Lung (tissue), 12 donors: Measurements from ENCODE around the gene KIF18B. TPM values are rescaled to one million over a fixed set of nuclear protein-coding genes. Genes with fewer than 3 reads are reported as not detected.

Source experiments
- ATAC-seq: fragments of 200-7000 bp; cut with Tn5 transposase; one replicate; pipeline ENCODE4 v1.9.1; 2020; ENCODE audit warnings: moderate number of reproducible peaks; ENCODE audit not compliant: insufficient read depth, low FRiP score
- DNase-seq, 3 donors: peaks; one replicate each; pipeline ENCODE4 v3.0.0-alpha.2; 2013 to 2017
- H3K27ac ChIP-seq, 2 donors: one replicate each; pipeline ENCODE4 v1.5.1; 2013; ENCODE audit warnings: mild to moderate bottlenecking in 2 of 2, moderate library complexity in 2 of 2, control low read depth in 1 of 2, inconsistent platforms in 1 of 2, low read depth in 1 of 2, low read length in 1 of 2
- H3K27me3 ChIP-seq, 3 donors: one replicate each; pipeline ENCODE4 v1.5.1; 2013; ENCODE audit warnings: low read length in 2 of 3; ENCODE audit not compliant: control insufficient read depth in 3 of 3, insufficient read depth in 3 of 3
- H3K36me3 ChIP-seq, 4 donors: one replicate each; pipeline ENCODE4 v1.5.1; 2013; ENCODE audit warnings: low read length in 4 of 4, mild to moderate bottlenecking in 1 of 4, moderate library complexity in 1 of 4; ENCODE audit not compliant: control insufficient read depth in 4 of 4, insufficient read depth in 4 of 4
- H3K4me1 ChIP-seq, 5 donors: one replicate each; pipeline ENCODE4 v1.5.1; 2013; ENCODE audit warnings: low read length in 5 of 5, mild to moderate bottlenecking in 2 of 5, moderate library complexity in 1 of 5; ENCODE audit not compliant: control insufficient read depth in 5 of 5, insufficient read depth in 5 of 5
- H3K4me3 ChIP-seq: one replicate; pipeline ENCODE4 v1.5.1; 2013; ENCODE audit warnings: mild to moderate bottlenecking, control low read depth, moderate library complexity
- H3K9ac ChIP-seq, 2 donors: one replicate each; pipeline ENCODE4 v1.5.1; 2013; ENCODE audit warnings: low read length in 2 of 2, control low read depth in 1 of 2; ENCODE audit not compliant: insufficient read depth in 1 of 2
- H3K9me3 ChIP-seq, 4 donors: one replicate each; pipeline ENCODE4 v1.5.1; 2013; ENCODE audit warnings: low read length in 3 of 4, mild to moderate bottlenecking in 1 of 4, moderate library complexity in 1 of 4; ENCODE audit not compliant: control insufficient read depth in 4 of 4, insufficient read depth in 3 of 4
- CTCF ChIP-seq: IDR thresholded peaks from 2 replicates; pipeline ENCODE4 v1.5.1; 2012; ENCODE audit warnings: mild to moderate bottlenecking; ENCODE audit errors: control extremely low read depth, extremely low read depth
- WGBS, 2 donors: extraction: QIAGEN DNeasy Blood & Tissue Kit; methylation state at CpG; one replicate each; pipeline ENCODE4 v1.1.7; 2013; 5-methylcytosine and 5-hydroxymethylcytosine counted together
- polyA plus RNA-seq, 2 donors: library from polyadenylated mRNA; stranded (reverse); fragments of 200-250 nt; gene quantifications; one replicate each; pipeline ENCODE4 v1.2.1, GENCODE V29; 2013
- total RNA-seq, 2 donors: library from RNA; depleted of rRNA in 1 of 2; stranded (reverse); fragments of >200 nt in 1 of 2; gene quantifications; one replicate each; pipeline ENCODE4 v1.2.1, GENCODE V29; 2014 to 2021
- donor health status: control.
- donor health status: control.
- donor health status: Bipolar disorder and iron deficiency.
- donor health status: healthy.
- donor health status: DM: yes; HTN: yes; CAD: no.

Gene KIF18B
- total and polyA plus RNA-seq, 4 donors, result 0.70 to 1.4 (median 0.83) TPM

- H3K4me1 ChIP-seq, result peaks cover 0 to 9% (median 0%) of the 10 kb centered on the region in 5 donors
- ATAC-seq (no peak), DNase-seq (no peak)
- no peaks in the 10 kb centered on the region for H3K9me3 ChIP-seq
- H3K9ac ChIP-seq, result no peak overlapping the region
- H3K27me3 ChIP-seq, result peaks cover 0 to 14% (median 0%) of the 10 kb centered on the region in 3 donors
- WGBS, 2 donors, result 96 to 97% methylated on average over 18 of the region's 18 CpGs
- TF ChIP-seq CTCF, result no peak
- peaks cover 0 to 9% (median 0%) of the 10 kb centered on the region in 4 donors for H3K36me3 ChIP-seq
- H3K4me3 ChIP-seq, result no peak overlapping the region
- no peak overlapping the region for H3K27ac ChIP-seq
Measured at GRCh38 chr17:44925731-44926697, 21.6 kb downstream of the KIF18B start.

- Histone ChIP-seq H3K4me1 (peaks cover 0 to 13% (median 0%) of the 10 kb centered on the region in 5 donors), H3K36me3 (peaks cover 0 to 5% (median 0%) of the 10 kb centered on the region in 4 donors), H3K27me3 (peaks cover 0 to 14% (median 0%) of the 10 kb centered on the region in 3 donors), H3K9me3 (no peaks in the 10 kb centered on the region), H3K4me3 (no peak overlapping the region), H3K27ac (no peak overlapping the region), H3K9ac (no peak overlapping the region)
- 81 to 85% methylated on average over 9 of the region's 9 CpGs for WGBS, 2 donors
- DNase-seq (no peak), ATAC-seq (no peak)
- no peak for TF ChIP-seq CTCF
Measured at GRCh38 chr17:44924107-44924544, 23.4 kb downstream of the KIF18B start.

GRCh38 chr17:44922746-44923470 is 24.7 kb downstream of the KIF18B start:
- no peak overlapping the region for H3K27ac ChIP-seq
- no peak for TF ChIP-seq CTCF
- H3K27me3 ChIP-seq, result peaks cover 0 to 14% (median 0%) of the 10 kb centered on the region in 3 donors
- peaks cover 0 to 2% (median 0%) of the 10 kb centered on the region in 4 donors for H3K36me3 ChIP-seq
- H3K4me1 ChIP-seq, result peaks cover 0 to 13% (median 0%) of the 10 kb centered on the region in 5 donors
- no peaks in the 10 kb centered on the region for H3K9me3 ChIP-seq
- ATAC-seq (no peak), DNase-seq (no peak)
- H3K4me3 ChIP-seq, result no peak overlapping the region
- 68 to 77% methylated on average over 19 of the region's 19 CpGs for WGBS, 2 donors
- no peak overlapping the region for H3K9ac ChIP-seq
